Ovary (tissue), 3 donors: ENCODE results near the gene SLC28A3.

Source experiments
- EP300 ChIP-seq: sonication (generic); formaldehyde crosslinking; IDR thresholded peaks from one replicate; pipeline ENCODE4 v1.6.1; 2017; ENCODE audit warnings: antibody characterized with exemption
- POLR2A ChIP-seq: fragments of 450-650 bp; IDR thresholded peaks from one replicate; pipeline ENCODE4 v1.6.1; 2017; ENCODE audit warnings: antibody characterized with exemption, mild to moderate bottlenecking, moderate library complexity
- TF ChIP-seq, protein P1 (sequence below), 3 donors: fragments of 450-650 bp in 2 of 3; fragments of 200-600 bp in 1 of 3; IDR thresholded peaks; one replicate each; pipeline versions ENCODE4 v1.5.1 to v1.8.0; 2016 to 2022; ENCODE audit warnings: antibody characterized with exemption in 3 of 3, mild to moderate bottlenecking in 1 of 3
- donor health status: DM: no; HTN: no; CAD: no.

DNA sequence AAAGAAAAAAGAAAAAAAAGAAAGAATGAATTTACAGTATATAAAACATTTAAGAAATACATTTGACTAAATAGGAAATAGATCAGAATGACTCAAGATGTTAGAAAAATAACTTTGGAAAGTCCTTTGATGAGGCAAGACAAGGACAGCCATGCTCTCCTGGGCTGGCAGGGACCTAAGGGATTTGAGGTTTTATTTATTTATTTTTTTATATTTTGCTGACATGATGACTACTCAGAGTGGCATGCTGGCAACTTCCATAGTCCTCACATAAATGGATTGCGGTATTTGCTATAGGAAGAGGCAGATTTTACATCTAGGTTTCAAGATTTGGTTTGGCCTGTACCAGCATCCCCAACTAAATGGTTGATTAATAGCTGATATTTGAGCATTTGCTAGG is 17.7 kb downstream of the SLC28A3 start:
- TF ChIP-seq, protein P1, sequence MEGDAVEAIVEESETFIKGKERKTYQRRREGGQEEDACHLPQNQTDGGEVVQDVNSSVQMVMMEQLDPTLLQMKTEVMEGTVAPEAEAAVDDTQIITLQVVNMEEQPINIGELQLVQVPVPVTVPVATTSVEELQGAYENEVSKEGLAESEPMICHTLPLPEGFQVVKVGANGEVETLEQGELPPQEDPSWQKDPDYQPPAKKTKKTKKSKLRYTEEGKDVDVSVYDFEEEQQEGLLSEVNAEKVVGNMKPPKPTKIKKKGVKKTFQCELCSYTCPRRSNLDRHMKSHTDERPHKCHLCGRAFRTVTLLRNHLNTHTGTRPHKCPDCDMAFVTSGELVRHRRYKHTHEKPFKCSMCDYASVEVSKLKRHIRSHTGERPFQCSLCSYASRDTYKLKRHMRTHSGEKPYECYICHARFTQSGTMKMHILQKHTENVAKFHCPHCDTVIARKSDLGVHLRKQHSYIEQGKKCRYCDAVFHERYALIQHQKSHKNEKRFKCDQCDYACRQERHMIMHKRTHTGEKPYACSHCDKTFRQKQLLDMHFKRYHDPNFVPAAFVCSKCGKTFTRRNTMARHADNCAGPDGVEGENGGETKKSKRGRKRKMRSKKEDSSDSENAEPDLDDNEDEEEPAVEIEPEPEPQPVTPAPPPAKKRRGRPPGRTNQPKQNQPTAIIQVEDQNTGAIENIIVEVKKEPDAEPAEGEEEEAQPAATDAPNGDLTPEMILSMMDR (IDR thresholded peaks at IDR 0.05): no peak
- TF ChIP-seq POLR2A (no peak), EP300 (no peak)
